ENCODE measurements around the gene ADPRS. TPM values are rescaled to one million over a fixed set of nuclear protein-coding genes. Genes with fewer than 3 reads are reported as not detected.

The ADPRS gene
- total and polyA plus RNA-seq, 2 experiments from 2014 or later = 22.6 to 46.6 TPM

DNA sequence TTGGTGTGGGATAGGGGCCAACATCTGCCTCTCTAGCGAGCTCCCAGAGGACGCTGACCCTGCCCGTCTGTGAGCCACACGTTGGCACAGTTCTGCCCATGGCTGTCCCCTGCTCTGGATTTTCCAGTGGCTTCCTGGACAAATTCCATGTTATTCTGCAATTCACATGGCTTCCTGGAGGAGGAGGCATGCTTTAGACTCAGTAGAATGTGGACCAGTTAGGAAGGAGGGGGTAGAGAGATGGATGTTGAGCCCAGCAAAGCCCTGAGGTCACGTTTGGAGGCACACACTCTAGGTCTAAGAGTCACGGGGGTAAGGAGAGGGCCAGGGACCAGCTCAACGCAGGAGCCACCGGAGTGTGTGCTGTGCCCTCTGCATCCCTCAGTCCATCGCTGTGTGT lies 24.1 kb downstream of the ADPRS start:
- DNase-seq (ENCODE audit: low spot score) = no peak
- H3F3A ChIP-seq (replicated peaks; ENCODE audit: low read depth) = no peaks in the 10 kb centered on the region

DNA sequence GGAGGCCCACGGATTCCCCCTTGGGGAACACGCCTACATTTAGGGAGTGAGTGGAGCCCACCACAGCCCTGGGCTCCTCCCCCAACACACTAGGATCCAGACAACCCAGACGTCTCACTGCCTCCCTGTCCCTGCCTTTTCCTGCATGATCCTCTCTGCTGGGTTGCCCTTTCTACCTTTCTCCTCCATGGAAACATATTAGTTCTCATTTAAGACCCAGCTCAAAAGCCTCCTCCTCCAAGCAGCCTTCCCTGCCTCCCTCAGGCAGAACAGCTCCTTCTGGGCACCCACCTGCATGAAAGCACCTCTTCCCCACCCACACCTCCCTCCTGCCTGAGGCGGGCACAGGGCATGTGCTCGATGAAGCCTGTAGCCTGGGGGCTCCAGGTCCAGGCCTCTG lies 25.7 kb downstream of the ADPRS start:
- DNase-seq (ENCODE audit: low spot score) = no peak
- Histone ChIP-seq H3K36me3 (ENCODE audit: insufficient read depth) (no peaks in the 10 kb centered on the region), H4K20me1 (replicated peaks; ENCODE audit: insufficient read depth) (no peaks in the 10 kb centered on the region), H3K79me2 (replicated peaks; ENCODE audit: insufficient read depth) (no peaks in the 10 kb centered on the region), H3K27me3 (ENCODE audit: insufficient read depth) (no peaks in the 10 kb centered on the region), H2AFZ (peak overlapping the region; percentile 87), H3K4me1 (ENCODE audit: insufficient read depth) (no peaks in the 10 kb centered on the region), H3K4me2 (no peak overlapping the region), H3K27ac (ENCODE audit: low read depth) (no peak overlapping the region), H3K9me2 (ENCODE audit: insufficient read depth) (no peaks in the 10 kb centered on the region), H3F3A (replicated peaks; ENCODE audit: low read depth) (no peaks in the 10 kb centered on the region), H3K4me3 (no peak overlapping the region)
- no peak overlapping the region for H3K4me3 Mint-ChIP-seq
- ATAC-seq = no peak
- H3K36me3 Mint-ChIP-seq (ENCODE audit: low read depth) = no peaks in the 10 kb centered on the region; the same call in 2 of the 3 replicates
- H3K9me3 Mint-ChIP-seq = no peaks in the 10 kb centered on the region
- peaks cover 6% of the 10 kb centered on the region for H3K4me1 Mint-ChIP-seq
- peaks cover 2% of the 10 kb centered on the region for H3K27me3 Mint-ChIP-seq (ENCODE audit: insufficient read depth, low read depth, poor library complexity)
- TF ChIP-seq ZNF114 (CRISPR knock-in tag; IDR thresholded peaks at IDR 0.05) = no peak
- no peak for TF ChIP-seq CTCF (conservative IDR thresholded peaks at IDR 0.05; ENCODE audit: low read depth in 2 of 2)
- H3K27ac Mint-ChIP-seq = no peak overlapping the region

More for the DNA sequence above, 24.1 kb downstream of the ADPRS start:
- Mint-ChIP-seq H3K4me3 (no peak overlapping the region), H3K4me1 (no peaks in the 10 kb centered on the region; the same call in 2 of the 3 replicates), H3K36me3 (ENCODE audit: low read depth) (no peaks in the 10 kb centered on the region; the same call in 2 of the 3 replicates), H3K27ac (no peak overlapping the region), H3K9me3 (no peaks in the 10 kb centered on the region), H3K27me3 (ENCODE audit: insufficient read depth, low read depth, poor library complexity) (peaks cover 3% of the 10 kb centered on the region)
- no peak overlapping the region for H3K27ac ChIP-seq (ENCODE audit: low read depth)
- no peak for ATAC-seq
- H3K4me2 ChIP-seq = no peak overlapping the region
- H3K4me1 ChIP-seq (ENCODE audit: insufficient read depth) = no peaks in the 10 kb centered on the region
- no peaks in the 10 kb centered on the region for H3K9me2 ChIP-seq (ENCODE audit: insufficient read depth)
- H3K27me3 ChIP-seq (ENCODE audit: insufficient read depth) = no peaks in the 10 kb centered on the region
- H3K4me3 ChIP-seq = no peak overlapping the region
- no peaks in the 10 kb centered on the region for H4K20me1 ChIP-seq (replicated peaks; ENCODE audit: insufficient read depth)
- H2AFZ ChIP-seq = no peak overlapping the region
- TF ChIP-seq, protein P1, sequence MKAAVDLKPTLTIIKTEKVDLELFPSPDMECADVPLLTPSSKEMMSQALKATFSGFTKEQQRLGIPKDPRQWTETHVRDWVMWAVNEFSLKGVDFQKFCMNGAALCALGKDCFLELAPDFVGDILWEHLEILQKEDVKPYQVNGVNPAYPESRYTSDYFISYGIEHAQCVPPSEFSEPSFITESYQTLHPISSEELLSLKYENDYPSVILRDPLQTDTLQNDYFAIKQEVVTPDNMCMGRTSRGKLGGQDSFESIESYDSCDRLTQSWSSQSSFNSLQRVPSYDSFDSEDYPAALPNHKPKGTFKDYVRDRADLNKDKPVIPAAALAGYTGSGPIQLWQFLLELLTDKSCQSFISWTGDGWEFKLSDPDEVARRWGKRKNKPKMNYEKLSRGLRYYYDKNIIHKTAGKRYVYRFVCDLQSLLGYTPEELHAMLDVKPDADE (IDR thresholded peaks at IDR 0.05) = no peak
- TF ChIP-seq NANOG (IDR thresholded peaks at IDR 0.05; ENCODE audit: borderline replicate concordance) (no peak), POLR2AphosphoS5 (IDR thresholded peaks at IDR 0.05; ENCODE audit: low read depth) (no peak), CTCF (conservative IDR thresholded peaks at IDR 0.05; ENCODE audit: low read depth in 2 of 2) (no peak), CREB1 (CRISPR knock-in tag; IDR thresholded peaks at IDR 0.05; ENCODE audit: low read depth) (no peak)
- H3K36me3 ChIP-seq (ENCODE audit: insufficient read depth) = no peaks in the 10 kb centered on the region
- H3K79me2 ChIP-seq (replicated peaks; ENCODE audit: insufficient read depth) = no peaks in the 10 kb centered on the region

Data from GM23338 (cell line).